NCI-H2227 treated with DMSO at 0.1 percent for 48 hours (cell line): Measurements from ENCODE around the gene CAND2.
"Not testable (repeated sequence)": the region's sequence is repeated elsewhere in the genome, so short reads cannot be mapped to it uniquely, and the experiment has no call there.

ENCODE experiments used
- DNase-seq: peaks from one replicate; lab custom pipeline; 2025; lab: John Stamatoyannopoulos, UW

Gene CAND2

DNA sequence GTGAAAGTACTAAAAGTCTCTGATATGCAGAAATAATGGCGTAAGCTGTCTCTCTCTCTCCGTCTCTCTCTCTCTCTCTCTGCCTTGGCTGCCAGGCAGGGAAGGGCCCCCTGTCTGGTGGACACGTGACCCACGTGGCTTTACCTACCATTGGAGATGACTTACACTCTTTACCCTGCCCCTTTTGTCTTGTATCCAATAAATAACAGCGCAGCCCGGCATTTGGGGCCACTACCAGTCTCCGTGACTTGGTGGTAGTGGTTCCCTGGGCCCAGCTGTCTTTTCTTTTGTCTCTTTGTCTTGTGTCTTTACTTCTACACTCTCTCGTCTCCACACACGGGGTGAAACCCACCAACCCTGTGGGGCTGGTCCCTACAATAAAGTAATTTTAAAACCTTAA lies 25.2 kb upstream of the CAND2 start:
- DNase-seq: no peak

DNA sequence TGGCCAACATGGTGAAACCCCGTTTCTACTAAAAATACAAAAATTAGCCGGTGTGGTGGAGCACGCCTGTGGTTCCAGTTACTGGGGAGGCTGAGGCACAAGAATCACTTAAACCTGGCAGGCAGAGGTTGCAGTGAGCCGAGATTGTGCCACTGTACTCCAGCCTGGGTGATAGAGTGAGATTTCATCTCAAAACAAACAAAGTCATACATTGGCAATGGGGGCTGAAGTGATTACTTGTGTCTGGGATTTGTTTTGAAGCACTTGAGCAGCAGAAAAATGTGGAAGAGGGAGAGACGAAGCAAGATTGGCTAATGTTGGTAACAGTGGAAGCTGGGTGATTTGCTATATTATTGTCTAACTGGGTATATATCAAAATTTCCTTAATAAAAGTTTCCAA lies 24.0 kb upstream of the CAND2 start:
- no peak for DNase-seq

DNA sequence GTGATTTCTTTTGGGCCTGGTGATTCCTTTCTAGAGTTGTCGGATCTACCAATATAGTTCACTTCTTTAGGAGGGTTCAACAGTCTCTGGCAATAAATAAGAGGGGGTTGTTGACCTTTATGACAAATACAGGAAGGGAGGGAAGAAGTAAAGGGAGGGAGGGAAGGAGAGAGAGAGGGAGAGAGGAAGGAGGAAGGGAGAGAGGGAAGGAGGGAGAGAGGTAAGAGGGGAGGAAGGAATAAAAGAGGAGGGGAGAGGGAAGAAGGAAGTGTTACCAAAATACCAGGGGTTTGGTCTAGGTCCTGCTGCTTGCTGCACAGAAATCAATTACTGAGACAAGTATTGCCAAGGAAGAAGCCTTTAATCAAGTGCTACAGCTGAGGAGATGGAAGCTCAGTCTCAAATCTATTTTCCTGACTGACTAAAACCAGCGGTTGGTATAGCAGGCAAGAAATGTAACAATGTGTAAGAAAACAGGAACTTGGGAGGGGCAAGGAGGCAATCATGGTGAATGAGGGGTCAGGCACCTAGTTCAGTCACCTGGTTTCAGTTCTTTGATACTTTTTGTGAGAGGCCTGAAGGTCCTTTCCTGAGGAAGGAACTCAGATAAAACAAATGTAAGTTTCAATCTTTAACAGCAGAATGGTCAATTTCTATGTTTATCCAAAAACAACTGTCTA lies 23.3 kb upstream of the CAND2 start:
- no peak for DNase-seq

DNA sequence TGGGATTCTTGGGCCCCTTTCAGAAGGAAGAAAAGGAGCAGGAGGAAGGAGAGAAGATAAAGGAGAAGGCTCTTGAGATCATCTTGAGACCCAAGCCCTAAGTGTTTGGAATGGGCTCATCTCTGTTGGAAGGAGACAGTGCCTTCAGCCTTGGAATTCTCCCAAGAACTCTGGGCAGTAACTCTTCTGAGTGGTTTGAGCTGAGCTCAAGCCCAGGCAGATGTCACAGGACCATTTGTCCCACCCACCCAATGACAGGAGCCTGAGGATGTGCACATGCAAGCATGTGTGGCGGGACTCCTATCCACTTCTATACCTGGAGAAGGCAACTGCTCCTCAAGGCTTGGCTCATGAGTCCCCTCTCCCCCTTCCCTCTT lies 22.8 kb upstream of the CAND2 start:
- no peak for DNase-seq

DNA sequence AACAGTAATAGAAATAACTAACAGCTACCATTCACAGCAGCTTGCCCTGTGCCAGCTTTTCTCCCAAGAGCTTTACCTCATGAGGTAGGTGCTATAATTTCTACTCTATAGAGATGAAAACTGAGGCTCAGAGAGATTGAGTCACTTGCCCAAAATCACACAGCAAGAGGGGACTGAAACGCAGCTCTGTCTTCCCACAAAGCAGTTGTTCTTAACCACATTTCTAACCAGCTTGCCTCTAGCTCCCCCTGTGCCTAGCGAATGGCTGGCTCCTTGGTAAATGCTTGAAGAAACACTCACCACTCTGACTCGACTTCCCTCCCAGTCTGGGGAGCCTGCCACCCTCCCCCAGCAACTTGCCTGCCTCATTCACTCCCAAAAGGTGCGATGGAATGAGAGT lies 21.9 kb upstream of the CAND2 start:
- no peak for DNase-seq

DNA sequence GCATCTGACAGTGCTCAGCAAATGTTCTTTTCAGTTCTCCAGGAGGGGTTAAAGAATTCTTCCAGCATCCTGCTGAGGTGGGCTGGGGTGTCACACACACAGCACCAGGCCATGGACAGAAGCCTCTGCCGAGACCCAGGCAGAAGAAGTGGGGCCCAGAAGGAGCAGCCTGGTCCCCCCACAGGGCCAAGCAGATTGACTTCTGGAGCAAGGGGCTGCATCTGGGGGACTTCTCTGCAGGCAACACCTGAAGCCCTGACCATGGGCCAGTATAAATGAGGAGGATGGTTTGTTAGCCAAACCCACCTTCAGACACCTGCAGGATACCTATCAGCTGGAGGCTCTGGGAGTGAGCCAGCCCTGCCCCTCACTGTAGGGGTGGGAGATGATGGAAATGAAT lies 21.3 kb upstream of the CAND2 start:
- no peak for DNase-seq

DNA sequence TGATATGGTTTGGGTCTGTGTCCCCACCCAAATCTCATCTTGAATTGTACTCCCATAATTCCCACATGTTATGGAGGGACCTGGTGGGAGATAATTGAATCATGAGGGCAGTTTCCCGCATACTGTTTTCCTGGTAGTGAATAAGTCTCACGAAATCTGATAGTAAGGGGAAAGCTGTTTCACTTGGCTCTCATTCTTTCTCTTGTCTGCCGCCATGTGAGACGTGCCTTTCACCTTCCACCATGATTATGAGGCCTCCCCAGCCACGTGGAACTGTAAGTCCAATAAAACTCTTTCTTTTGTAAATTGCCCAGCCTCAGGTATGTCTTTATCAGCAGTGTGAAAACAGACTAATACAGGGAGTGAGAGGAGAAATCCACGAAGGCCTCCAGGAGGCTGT lies 20.5 kb upstream of the CAND2 start:
- not testable (repeated sequence) for DNase-seq

DNA sequence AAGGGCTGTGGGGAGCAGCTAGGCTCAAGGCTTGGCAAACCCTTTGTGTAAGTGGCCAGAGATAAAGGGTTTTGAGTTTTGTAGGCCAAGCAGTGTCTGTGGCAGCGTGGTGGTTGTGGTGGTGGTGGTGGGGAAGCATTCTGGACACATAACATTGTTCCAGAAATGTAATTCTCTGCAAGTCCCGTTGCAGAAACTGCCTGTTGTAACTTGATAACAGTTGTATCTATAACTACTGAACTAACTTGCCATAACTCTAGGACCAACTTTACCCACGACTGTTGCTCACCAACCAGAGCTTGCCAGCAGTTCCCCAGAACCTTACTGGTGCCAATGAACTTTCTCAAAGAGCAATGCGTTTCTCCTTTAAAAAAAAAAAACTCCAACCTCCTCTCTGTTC lies 19.3 kb upstream of the CAND2 start:
- DNase-seq: no peak

DNA sequence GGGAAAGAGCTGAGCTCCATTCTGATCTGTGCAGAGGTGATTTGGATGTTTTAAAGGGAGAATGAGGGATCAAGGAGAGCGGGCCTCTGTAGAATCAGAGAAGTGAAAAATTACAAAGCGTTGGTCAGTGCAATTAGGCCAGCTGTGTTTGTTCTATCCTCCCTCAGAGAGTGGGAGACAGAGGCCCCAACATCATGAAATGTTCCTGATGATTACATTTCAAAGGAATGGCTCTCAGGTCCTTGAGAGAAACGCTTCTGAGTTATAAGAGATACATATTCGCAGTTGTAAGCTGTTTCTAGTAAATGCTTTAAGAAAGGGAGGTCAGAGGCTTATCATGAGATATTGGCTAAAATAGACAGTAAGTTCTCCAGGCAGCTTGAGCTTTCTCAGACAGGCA lies 15.7 kb upstream of the CAND2 start:
- peak; percentile 64 for DNase-seq

DNA sequence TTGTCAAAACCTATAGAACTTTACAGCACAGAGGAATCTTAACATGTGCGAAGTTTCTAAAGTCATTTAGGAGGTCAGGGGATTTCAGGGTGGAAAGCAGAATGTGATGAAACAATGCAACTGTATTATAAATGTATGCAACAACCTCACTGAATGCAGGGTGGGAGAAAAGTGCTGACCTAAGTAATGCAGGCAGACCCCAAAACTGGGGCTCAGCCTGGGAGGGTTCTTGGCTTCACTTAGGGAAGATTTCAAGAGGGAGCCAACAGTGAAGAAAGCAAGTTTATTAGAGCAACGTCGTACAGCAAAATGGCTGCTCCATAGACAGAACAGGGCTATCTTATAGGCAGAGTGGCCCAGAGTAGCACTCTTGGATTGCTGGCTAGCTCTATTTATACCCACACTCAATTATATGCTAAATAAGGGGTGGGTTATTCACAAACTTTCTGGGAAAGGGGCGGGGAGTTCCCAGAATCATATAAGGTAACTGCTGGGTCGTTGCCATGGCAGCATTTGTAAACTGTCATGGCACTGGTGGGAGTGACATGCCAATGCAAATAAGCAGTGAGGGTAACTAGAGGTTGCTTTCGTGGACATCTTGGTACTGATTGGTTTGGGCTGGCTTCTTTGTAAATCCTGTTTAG lies 14.2 kb upstream of the CAND2 start:
- no peak for DNase-seq

DNA sequence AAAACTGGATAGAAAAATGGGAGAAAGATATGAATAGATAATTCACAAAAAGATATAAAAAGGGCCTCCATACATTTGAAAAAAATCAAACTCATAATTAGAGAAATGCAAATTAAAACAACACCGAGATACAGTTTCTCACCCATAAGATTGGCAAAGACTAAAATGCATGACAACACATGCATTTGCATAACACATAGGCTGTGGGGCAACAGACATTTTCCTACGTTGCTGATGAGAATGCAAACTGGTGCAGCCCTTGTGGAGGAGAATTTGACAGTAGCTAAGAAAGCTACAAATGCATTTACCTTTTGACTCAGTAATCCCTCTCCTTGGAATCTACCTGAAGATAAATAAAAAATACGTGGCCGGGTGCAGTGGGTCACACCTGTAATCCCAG lies 11.4 kb upstream of the CAND2 start:
- no peak for DNase-seq

DNA sequence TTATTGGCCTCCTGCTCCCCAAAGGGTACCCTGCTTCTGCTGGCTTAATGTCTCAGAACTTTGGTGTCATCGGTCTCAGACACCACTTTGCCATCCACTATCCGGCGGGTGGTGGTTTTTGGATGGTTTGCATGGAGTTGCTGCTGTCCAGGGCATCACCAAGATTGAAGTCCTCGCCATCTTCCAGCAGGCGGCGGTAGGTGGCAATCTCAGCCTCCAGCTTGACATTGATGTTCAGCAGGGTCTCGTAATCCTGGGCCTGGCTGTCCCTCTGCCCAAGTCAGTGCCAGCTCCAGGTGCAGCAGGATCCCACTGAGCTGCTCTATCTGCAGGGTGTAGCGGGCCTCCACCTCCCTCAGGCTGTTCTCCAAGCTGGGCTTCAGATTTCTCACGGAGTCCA lies 9.1 kb upstream of the CAND2 start:
- not testable (repeated sequence) for DNase-seq

DNA sequence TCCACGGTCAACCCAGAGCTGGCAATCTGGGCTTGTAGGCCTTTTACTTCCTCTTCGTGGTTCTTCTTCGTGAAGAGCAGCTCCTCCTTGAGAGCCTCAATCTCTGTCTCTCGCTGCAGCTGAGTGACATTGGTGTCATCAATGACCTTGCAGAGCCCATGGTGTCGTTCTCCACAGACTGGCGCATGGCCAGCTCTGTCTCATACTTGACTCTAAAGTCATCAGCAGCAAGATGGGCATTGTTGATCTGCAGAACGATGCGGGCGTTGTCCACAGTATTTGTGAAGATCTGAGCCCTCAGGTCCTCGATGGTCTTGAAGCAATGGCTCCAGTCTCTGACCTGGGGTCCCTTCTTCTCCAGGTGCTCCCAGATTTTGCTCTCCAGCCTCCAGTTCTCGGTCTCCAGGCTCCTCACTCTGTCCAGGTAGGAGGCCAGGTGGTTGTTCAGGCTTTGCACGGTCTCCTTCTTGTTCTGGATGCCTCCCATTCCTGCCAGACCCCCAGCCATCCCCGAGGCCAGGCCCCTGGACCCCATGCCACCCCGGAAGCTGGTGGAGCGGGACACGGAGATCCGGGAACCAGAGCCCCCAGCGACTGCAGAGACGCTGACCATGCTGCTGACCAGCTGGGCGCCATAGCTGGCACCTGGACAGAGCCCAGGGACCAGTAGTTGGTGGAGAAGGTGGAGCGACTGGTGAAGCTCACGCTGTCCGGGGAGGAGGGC lies 8.4 kb upstream of the CAND2 start:
- DNase-seq: not testable (repeated sequence)

DNA sequence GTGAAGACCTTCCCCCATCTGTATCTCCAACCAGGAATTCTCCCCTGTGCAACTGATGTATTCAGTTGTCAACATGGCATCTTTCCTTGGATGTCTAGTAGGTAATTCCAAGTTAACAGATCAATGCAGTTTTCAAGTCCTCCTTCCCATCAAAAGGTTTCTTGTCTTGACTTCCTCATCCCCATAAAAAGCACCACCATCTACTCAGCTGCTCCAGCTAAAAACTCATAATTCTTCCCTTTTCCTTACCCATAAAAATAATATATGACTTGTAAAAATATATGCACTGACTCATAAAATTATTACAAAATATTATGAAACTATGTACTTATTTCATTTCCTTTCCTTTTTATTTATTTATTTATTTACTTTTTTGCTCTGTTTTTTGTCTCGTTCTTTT lies 5.0 kb upstream of the CAND2 start:
- no peak for DNase-seq

DNA sequence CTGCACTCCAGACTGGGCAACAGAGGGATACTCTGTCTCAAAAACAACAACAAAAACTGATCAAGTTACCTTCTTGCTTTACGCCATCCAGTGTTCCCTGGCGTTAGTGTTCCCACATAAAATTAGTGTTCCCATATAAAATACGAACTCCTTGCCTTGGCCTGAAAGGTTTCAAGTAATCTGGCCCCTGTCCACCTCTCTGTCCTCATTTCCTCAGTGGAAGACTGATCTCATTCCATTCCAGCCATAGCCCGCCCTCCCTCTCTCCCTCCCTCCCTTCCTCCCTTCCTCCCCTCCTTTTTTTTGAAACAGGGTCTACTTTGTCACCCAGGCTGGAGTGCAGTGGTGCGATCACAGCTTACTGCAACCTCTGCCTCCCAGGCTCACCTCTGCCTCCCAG lies 2.8 kb upstream of the CAND2 start:
- DNase-seq: no peak

DNA sequence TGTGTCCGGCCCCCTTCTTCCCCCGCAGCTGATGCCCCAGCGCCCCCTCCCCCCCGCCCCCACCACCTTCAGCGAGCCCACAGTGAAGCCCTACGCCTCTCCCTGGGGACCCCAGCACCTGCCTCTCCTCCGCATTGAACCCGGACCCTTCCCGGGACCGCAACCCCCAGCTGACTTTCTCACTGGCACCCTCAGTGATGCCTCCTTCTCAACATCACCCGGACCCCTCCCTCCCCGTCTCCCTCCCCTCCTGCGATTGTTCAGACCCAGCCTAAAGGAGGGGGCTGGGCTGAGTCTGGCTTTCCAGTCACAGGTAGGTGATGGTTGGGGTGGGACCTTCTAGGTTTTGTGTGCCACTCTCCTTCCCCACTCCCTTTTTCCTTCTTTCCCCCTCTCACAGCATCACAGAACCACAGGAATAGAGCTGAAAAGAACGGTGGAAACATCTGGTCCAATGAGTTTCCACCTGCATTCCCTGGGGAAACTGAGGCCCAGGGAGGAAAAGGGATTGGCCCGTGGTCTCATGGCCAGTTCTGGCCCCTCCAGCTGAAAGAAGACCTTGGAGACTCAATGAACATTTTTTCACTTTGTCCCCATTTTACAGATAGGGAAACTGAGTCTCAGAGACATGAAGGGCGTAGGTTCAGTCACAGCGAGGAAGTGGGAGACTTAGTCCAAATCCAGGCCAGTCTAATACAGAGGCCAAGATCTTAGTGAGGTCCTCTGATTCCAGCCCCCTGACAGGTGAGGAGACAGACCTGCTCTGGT lies 828 bp downstream of the CAND2 start:
- DNase-seq: no peak

DNA sequence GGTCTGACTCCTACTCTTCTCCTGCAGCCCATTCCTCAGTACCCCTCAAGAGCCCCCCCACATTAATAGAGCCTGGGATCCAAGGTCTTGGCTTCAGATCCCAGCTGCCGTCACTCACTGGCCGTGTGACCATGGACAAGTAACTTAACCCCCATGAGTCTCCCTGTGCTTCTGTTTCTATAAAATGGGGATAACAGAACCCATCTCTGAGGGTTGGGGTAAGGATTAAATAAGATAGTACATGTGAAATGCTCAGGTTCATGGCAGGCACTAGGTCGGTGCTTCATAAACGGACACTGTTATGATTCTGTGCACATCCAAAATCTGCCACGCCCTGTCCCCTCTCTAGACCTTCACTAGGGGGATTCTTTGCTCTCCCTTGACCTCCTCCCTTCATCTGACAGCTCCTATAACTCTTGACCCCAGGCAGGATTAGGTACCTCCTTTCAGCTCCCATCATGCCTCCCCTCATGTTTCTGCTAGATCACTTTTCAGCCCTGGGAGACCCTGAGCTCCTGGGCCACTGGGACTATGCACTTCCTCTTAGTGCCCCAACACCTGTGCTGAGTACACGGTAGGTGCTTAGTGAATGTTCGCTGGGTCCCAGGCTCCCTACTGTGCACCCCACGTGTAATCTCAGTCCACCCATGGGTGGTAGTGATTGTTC lies 1.5 kb downstream of the CAND2 start:
- no peak for DNase-seq

DNA sequence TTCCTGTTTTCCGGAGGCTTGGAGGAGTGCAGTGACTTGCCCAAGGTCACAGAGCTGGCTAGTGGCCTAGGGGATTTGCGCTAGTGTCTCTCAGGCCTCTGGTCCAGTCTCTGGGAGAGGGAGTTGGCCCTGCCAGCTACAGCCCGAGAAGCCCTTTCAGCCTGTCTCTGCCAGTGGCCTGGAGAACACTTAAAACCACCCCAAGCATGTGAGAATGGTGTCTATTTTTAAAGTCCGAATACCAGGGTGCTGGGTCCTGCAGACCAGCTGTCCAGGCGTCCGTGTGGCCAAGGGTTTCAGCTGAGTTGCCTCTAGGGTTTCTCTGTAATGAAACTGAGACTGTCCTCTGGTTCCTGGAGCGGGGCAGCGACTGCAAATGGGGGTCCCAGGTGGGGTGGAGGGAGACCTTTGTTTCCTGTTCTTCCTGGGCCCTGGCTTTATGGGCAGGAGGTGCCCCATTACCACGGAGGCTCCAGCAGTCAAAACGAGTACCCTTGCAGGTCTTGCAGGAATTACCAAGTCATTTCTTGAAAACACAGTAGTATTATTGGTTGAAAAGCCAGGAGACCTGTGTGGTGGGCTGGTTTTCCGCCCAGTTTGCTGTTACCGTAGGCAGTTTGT lies 2.2 kb downstream of the CAND2 start:
- DNase-seq: no peak

DNA sequence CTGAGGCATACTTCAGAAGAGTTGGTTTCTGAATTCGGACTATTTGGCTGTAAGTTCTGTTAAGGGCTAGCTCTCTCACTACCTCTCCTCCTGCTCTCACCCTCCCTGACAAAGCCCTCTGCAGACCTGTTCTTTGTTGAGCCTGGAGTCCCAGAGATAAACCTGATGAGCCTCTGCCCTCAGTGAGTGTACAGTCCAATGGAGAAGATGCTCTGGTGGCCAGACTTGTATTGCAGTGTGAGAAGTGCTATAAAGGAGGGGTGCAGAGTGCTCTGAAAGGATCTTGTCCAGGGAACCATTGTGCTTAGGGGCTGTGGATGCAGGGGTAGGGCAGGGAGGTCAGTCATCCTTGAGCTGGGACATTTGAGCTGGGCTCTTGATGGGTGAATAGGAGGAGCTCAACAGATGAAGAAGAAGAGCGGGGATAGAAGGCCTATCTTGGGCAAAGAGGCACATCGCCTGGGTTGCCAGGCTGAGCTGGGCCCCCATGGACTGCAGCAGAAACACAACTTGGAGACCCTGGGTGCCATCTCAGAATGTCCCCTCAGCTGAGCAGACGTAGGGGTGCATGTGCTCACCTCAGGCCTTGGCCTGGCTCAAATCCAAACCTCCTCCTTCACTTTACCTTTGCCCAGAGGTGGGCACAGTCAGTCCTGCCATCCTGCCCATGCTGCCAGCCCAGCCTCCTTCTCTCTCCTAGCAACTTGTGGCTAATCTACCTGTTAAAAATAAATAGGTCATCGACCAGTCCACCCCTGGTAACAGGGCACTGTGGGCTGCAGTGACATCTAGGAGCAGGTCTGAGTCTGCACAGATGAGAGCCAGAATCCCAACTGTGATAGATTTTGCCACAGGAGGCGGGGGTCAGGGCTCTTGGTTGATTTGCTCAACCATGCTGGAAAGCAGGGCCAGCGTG lies 3.3 kb downstream of the CAND2 start:
- no peak for DNase-seq

DNA sequence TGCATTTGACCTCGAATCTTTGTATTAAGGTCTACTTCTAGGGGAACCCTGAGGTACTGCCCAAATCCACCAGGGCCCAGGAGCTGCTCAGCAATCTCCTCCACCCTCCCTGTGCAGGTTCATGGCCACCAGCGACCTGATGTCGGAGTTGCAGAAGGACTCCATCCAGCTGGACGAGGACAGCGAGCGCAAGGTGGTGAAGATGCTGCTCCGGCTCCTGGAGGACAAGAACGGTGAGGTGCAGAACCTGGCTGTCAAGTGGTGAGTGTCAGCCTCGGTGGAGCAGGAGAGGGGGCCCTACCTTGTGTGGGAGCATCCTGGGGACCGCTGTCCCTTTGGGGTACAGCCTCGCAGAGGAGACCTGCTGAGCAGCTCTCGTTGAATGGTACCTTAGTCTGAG lies 6.9 kb downstream of the CAND2 start:
- DNase-seq: no peak

DNA sequence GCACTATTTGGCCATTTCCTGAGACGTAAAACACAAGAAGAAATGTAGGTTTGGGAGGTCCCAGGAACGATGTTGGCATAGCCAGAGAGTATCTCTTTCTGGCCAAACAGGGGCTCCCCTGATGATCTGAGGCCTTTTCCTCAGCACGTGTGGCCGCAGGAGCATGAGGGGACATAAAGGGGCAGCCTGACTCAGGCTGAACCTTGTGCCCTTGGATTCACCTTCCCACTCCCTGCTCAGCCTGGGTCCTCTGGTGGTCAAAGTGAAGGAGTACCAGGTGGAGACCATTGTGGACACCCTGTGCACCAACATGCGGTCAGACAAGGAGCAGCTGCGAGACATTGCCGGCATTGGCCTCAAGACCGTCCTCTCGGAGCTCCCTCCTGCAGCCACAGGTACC lies 10.6 kb downstream of the CAND2 start:
- no peak for DNase-seq
